ENCODE data around the gene COX7A1. TPM values are rescaled to one million over a fixed set of nuclear protein-coding genes. Genes with fewer than 3 reads are reported as not detected.

Gene COX7A1
- polyA plus RNA-seq, 4 donors = 1.3 to 26.2 (median 9.9) TPM

DNA sequence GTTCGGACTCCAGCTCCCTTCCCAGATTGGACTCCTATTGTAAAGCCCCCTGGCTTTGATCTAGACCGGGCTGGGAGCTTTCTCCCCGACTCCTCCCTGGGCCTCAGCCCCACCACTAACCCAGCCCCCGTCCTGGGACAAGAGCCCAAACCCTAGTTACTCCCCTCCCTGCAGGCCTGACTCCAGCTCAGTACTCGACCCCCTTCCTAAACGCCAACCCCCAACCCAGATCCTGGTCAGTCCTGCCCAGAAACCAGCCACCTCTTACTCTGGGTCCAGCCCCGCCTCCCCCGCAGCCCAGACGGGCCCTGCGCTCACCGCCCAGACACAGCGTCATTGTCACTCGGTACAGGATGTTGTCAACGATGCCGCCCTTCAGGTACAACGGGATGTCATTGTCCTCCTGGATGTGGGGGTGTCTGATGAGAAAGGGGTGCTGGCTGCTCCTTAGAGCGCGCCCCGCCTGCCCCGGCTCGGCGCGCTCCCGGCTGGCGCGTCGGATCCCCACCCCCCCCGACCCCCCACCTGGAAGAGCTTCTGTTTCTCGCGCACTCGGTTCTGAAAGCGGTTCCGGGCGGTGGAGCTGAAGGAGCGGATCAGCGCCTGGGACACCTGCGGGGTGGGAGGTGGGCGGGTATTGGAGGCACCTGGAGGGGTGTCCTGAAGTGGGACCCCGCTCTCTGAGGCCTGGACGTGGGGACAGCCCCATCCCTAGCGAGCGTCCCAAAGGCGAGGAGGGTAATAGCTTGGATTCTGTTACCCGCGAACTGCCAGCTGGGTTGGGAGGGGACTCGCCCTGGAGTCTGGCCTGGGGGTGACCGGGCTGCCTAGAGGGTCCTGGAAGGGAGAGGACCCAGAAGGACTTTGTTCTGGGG is 866 bp downstream of the COX7A1 start:
- no peaks in the 10 kb centered on the region for H3K4me1 ChIP-seq (ENCODE audit: control insufficient read depth in 3 of 3, insufficient read depth in 2 of 3, low read depth in 1 of 3, low read length in 2 of 3)
- DNase-seq = no peak
- FAIRE-seq = no peak
- no peaks in the 10 kb centered on the region for H3K27me3 ChIP-seq (ENCODE audit: control insufficient read depth in 3 of 3, insufficient read depth in 3 of 3, low read length in 3 of 3)
- peak overlapping the region; percentile 68 to 78 (median 76) for H3K27ac ChIP-seq (ENCODE audit: low read depth in 1 of 3, low read length in 2 of 3)
- 65 to 93% (median 76%) methylated on average over 44 to 47 of the region's 47 CpGs for WGBS, 3 donors
- H3K4me3 ChIP-seq (ENCODE audit: low read depth in 1 of 3, low read length in 3 of 3) = peak overlapping the region in 2 of 3 donors; percentile 11 to 48
- peaks cover 12 to 69% (median 20%) of the 10 kb centered on the region in 3 donors for H3K36me3 ChIP-seq (ENCODE audit: control insufficient read depth in 3 of 3, insufficient read depth in 2 of 3, low read depth in 1 of 3, low read length in 3 of 3)
- H3K9me3 ChIP-seq (ENCODE audit: control insufficient read depth in 2 of 2, insufficient read depth in 1 of 2, low read depth in 1 of 2, low read length in 1 of 2) = no peaks in the 10 kb centered on the region

GRCh38 chr19:36150586-36150985 is 1.7 kb downstream of the COX7A1 start:
- no peak overlapping the region for H3K4me3 ChIP-seq (ENCODE audit: low read depth in 1 of 3, low read length in 3 of 3)
- H3K27ac ChIP-seq (ENCODE audit: low read depth in 1 of 3, low read length in 2 of 3) = peak overlapping the region in 1 of 3 donors; percentile 78
- no peak for DNase-seq
- 71 to 90% (median 89%) methylated on average over 5 of the region's 5 CpGs for WGBS, 3 donors
- no peaks in the 10 kb centered on the region for H3K27me3 ChIP-seq (ENCODE audit: control insufficient read depth in 3 of 3, insufficient read depth in 3 of 3, low read length in 3 of 3)
- no peaks in the 10 kb centered on the region for H3K4me1 ChIP-seq (ENCODE audit: control insufficient read depth in 3 of 3, insufficient read depth in 2 of 3, low read depth in 1 of 3, low read length in 2 of 3)
- H3K36me3 ChIP-seq (ENCODE audit: control insufficient read depth in 3 of 3, insufficient read depth in 2 of 3, low read depth in 1 of 3, low read length in 3 of 3) = peaks cover 17 to 77% (median 23%) of the 10 kb centered on the region in 3 donors
- no peak for FAIRE-seq
- H3K9me3 ChIP-seq (ENCODE audit: control insufficient read depth in 2 of 2, insufficient read depth in 1 of 2, low read depth in 1 of 2, low read length in 1 of 2) = no peaks in the 10 kb centered on the region

- no peak overlapping the region for H3K27ac ChIP-seq (ENCODE audit: low read depth in 1 of 3, low read length in 2 of 3)
- DNase-seq = no peak
- peaks cover 17 to 85% (median 25%) of the 10 kb centered on the region in 3 donors for H3K36me3 ChIP-seq (ENCODE audit: control insufficient read depth in 3 of 3, insufficient read depth in 2 of 3, low read depth in 1 of 3, low read length in 3 of 3)
- 82 to 84% (median 83%) methylated on average over 13 of the region's 13 CpGs for WGBS, 3 donors
- no peak overlapping the region for H3K4me3 ChIP-seq (ENCODE audit: low read depth in 1 of 3, low read length in 3 of 3)
- no peaks in the 10 kb centered on the region for H3K27me3 ChIP-seq (ENCODE audit: control insufficient read depth in 3 of 3, insufficient read depth in 3 of 3, low read length in 3 of 3)
- no peaks in the 10 kb centered on the region for H3K9me3 ChIP-seq (ENCODE audit: control insufficient read depth in 2 of 2, insufficient read depth in 1 of 2, low read depth in 1 of 2, low read length in 1 of 2)
- FAIRE-seq = no peak
- H3K4me1 ChIP-seq (ENCODE audit: control insufficient read depth in 3 of 3, insufficient read depth in 2 of 3, low read depth in 1 of 3, low read length in 2 of 3) = no peaks in the 10 kb centered on the region
Observed at GRCh38 chr19:36149673-36150406, 2.4 kb downstream of the COX7A1 start.

DNA sequence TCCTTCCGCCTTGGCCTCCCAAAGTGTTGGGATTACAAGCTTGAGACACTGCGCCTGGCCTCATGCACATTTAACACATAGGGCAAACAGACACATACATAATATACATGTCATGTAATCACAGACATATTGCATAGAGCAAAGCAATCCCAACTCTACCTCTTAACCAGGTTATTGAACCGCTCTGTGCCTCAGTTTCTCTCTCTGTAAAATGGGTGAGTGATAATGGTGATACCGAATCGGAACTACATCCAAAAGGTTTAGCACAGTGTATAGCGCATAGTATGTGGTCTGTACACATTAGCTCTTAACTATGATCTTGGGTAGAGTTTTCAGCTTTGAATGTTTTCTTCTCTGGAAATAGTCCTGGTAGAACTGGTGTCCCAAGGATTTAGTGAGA is 7.6 kb downstream of the COX7A1 start:
- DNase-seq (no peak), FAIRE-seq (no peak)
- 97 to 98% (median 97%) methylated on average over 6 of the region's 6 CpGs for WGBS, 3 donors
- H3K27ac ChIP-seq (ENCODE audit: low read depth in 1 of 3, low read length in 2 of 3) = no peak overlapping the region
- peaks cover 5 to 7% (median 6%) of the 10 kb centered on the region in 3 donors for H3K4me1 ChIP-seq (ENCODE audit: control insufficient read depth in 3 of 3, insufficient read depth in 2 of 3, low read depth in 1 of 3, low read length in 2 of 3)
- peaks cover 0 to 3% of the 10 kb centered on the region in 2 donors for H3K9me3 ChIP-seq (ENCODE audit: control insufficient read depth in 2 of 2, insufficient read depth in 1 of 2, low read depth in 1 of 2, low read length in 1 of 2)
- no peak overlapping the region for H3K4me3 ChIP-seq (ENCODE audit: low read depth in 1 of 3, low read length in 3 of 3)
- H3K27me3 ChIP-seq (ENCODE audit: control insufficient read depth in 3 of 3, insufficient read depth in 3 of 3, low read length in 3 of 3) = no peaks in the 10 kb centered on the region
- H3K36me3 ChIP-seq (ENCODE audit: control insufficient read depth in 3 of 3, insufficient read depth in 2 of 3, low read depth in 1 of 3, low read length in 3 of 3) = peaks cover 21 to 74% (median 33%) of the 10 kb centered on the region in 3 donors

GRCh38 chr19:36142496-36142895 is 9.8 kb downstream of the COX7A1 start:
- Histone ChIP-seq H3K4me1 (ENCODE audit: control insufficient read depth in 3 of 3, insufficient read depth in 2 of 3, low read depth in 1 of 3, low read length in 2 of 3) (peaks cover 5 to 11% (median 6%) of the 10 kb centered on the region in 3 donors), H3K27me3 (ENCODE audit: control insufficient read depth in 3 of 3, insufficient read depth in 3 of 3, low read length in 3 of 3) (no peaks in the 10 kb centered on the region), H3K4me3 (ENCODE audit: low read depth in 1 of 3, low read length in 3 of 3) (no peak overlapping the region), H3K9me3 (ENCODE audit: control insufficient read depth in 2 of 2, insufficient read depth in 1 of 2, low read depth in 1 of 2, low read length in 1 of 2) (peaks cover 0 to 3% of the 10 kb centered on the region in 2 donors), H3K27ac (ENCODE audit: low read depth in 1 of 3, low read length in 2 of 3) (no peak overlapping the region), H3K36me3 (ENCODE audit: control insufficient read depth in 3 of 3, insufficient read depth in 2 of 3, low read depth in 1 of 3, low read length in 3 of 3) (peaks cover 15 to 55% (median 26%) of the 10 kb centered on the region in 3 donors)
- no peak for FAIRE-seq
- DNase-seq = no peak
- 91 to 97% (median 93%) methylated on average over 9 of the region's 9 CpGs for WGBS, 3 donors

GRCh38 chr19:36142046-36142445 is 10.2 kb downstream of the COX7A1 start:
- Histone ChIP-seq H3K36me3 (ENCODE audit: control insufficient read depth in 3 of 3, insufficient read depth in 2 of 3, low read depth in 1 of 3, low read length in 3 of 3) (peaks cover 15 to 52% (median 24%) of the 10 kb centered on the region in 3 donors), H3K4me3 (ENCODE audit: low read depth in 1 of 3, low read length in 3 of 3) (peak overlapping the region in 1 of 3 donors; percentile 7), H3K9me3 (ENCODE audit: control insufficient read depth in 2 of 2, insufficient read depth in 1 of 2, low read depth in 1 of 2, low read length in 1 of 2) (peaks cover 0 to 3% of the 10 kb centered on the region in 2 donors), H3K27me3 (ENCODE audit: control insufficient read depth in 3 of 3, insufficient read depth in 3 of 3, low read length in 3 of 3) (no peaks in the 10 kb centered on the region), H3K4me1 (ENCODE audit: control insufficient read depth in 3 of 3, insufficient read depth in 2 of 3, low read depth in 1 of 3, low read length in 2 of 3) (peaks cover 5 to 11% (median 6%) of the 10 kb centered on the region in 3 donors), H3K27ac (ENCODE audit: low read depth in 1 of 3, low read length in 2 of 3) (no peak overlapping the region)
- WGBS, 3 donors = 93 to 100% (median 94%) methylated on average over 12 to 14 of the region's 14 CpGs
- FAIRE-seq = no peak
- DNase-seq = no peak

DNA sequence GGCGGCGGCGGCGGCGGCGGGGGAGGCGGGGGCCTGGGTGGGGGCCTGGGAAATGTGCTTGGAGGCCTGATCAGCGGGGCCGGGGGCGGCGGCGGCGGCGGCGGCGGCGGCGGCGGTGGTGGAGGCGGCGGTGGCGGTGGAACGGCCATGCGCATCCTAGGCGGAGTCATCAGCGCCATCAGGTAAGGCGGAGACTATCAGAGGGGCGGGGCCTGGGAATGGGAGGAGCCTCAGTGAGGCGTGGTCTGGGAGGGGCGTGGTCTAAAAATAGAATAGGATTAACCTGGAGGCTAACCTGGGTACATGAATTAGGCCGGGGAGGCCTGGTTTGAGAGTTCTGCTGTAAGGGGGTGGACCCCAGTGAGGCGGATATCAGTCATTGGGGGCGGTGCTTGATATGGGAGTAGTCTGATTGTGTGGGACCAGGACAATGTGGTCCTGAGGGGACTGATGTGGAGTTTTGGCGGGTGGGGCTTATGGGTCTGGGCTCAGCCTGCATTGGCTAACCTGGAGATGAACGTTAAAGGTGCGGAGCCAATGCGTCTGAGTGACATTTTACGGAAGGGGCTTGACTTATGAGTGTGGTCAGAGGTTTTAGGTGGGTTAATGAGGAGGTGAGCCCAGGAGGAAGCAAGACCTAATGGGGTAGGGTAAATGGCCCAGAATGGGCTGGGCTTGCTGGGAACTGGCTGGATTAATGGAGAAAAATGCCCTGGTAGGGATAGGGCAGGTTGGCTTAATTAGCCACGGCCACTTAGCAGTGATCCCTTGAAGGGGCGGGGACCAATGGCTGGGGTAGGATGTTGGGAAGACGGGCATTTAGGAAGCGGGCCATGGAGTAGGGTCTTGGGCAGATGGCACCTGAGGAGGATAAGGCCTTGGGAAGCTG is 11.0 kb downstream of the COX7A1 start:
- FAIRE-seq = no peak

More for the DNA sequence above, 11.0 kb downstream of the COX7A1 start:
- peak; percentile 88 to 93 for DNase-seq
- Histone ChIP-seq H3K27me3 (ENCODE audit: control insufficient read depth in 3 of 3, insufficient read depth in 3 of 3, low read length in 3 of 3) (no peaks in the 10 kb centered on the region), H3K4me1 (ENCODE audit: control insufficient read depth in 3 of 3, insufficient read depth in 2 of 3, low read depth in 1 of 3, low read length in 2 of 3) (peaks cover 5 to 15% (median 6%) of the 10 kb centered on the region in 3 donors), H3K36me3 (ENCODE audit: control insufficient read depth in 3 of 3, insufficient read depth in 2 of 3, low read depth in 1 of 3, low read length in 3 of 3) (peaks cover 11 to 44% (median 19%) of the 10 kb centered on the region in 3 donors), H3K27ac (ENCODE audit: low read depth in 1 of 3, low read length in 2 of 3) (peak overlapping the region in 2 of 3 donors; percentile 94 to 99), H3K9me3 (ENCODE audit: control insufficient read depth in 2 of 2, insufficient read depth in 1 of 2, low read depth in 1 of 2, low read length in 1 of 2) (peaks cover 0 to 3% of the 10 kb centered on the region in 2 donors), H3K4me3 (ENCODE audit: low read depth in 1 of 3, low read length in 3 of 3) (peak overlapping the region; percentile 63 to 79 (median 72))
- WGBS, 3 donors = 20 to 42% (median 34%) methylated on average over 21 to 42 of the region's 42 CpGs
